ENCODE measurements around the gene KRT4. TPM values are rescaled to one million over a fixed set of nuclear protein-coding genes. Genes with fewer than 3 reads are reported as not detected.
"Not testable (repeated sequence)": the region's sequence is repeated elsewhere in the genome, so short reads cannot be mapped to it uniquely, and the experiment has no call there.

Gene KRT4
- total RNA-seq, 1 donor from 2014 or later: not detected

DNA sequence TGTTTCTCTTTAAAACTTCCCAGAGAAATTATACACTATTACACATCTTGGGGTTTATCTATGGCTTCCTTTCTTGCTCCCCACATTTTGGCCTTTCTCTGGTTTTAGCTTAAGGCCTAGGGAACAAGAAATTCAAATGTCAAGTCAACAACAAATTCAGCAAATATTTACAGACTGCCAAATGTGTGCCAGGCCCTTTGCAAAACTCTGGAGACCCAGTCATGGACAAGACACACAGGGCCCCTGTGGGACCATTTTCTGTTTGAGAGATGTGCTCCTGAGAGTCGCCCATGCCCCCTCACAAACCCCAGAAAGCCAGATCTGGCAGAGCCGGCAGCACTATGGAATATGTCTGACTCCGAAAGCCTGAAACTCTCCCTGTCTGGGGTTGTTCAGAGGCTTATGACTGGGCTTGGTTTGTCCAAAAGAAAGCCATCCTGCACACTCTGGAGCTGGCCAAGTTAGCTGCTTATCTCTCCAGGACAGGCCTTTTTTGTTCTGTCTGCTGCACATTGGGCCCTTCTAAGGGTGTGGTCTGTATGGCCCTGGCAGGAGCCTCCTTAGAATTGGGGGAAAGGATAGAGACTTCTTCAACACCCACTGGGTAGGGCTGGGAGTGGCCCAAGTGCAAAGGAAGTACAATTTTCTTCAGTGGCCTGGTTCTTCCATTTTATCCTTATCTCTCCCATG lies 16.9 kb downstream of the KRT4 start:
- intact Hi-C loops (cut with DNase I): no loop called here
- H3K9me3 ChIP-seq: no peaks in the 10 kb centered on the region
- H3K27ac ChIP-seq: no peak overlapping the region
- H3K4me3 ChIP-seq: no peak overlapping the region
- no peaks in the 10 kb centered on the region for H3K36me3 ChIP-seq
- H3K27me3 ChIP-seq: no peaks in the 10 kb centered on the region
- TF ChIP-seq, protein P1, sequence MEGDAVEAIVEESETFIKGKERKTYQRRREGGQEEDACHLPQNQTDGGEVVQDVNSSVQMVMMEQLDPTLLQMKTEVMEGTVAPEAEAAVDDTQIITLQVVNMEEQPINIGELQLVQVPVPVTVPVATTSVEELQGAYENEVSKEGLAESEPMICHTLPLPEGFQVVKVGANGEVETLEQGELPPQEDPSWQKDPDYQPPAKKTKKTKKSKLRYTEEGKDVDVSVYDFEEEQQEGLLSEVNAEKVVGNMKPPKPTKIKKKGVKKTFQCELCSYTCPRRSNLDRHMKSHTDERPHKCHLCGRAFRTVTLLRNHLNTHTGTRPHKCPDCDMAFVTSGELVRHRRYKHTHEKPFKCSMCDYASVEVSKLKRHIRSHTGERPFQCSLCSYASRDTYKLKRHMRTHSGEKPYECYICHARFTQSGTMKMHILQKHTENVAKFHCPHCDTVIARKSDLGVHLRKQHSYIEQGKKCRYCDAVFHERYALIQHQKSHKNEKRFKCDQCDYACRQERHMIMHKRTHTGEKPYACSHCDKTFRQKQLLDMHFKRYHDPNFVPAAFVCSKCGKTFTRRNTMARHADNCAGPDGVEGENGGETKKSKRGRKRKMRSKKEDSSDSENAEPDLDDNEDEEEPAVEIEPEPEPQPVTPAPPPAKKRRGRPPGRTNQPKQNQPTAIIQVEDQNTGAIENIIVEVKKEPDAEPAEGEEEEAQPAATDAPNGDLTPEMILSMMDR (IDR thresholded peaks at IDR 0.05): no peak
- H3K4me1 ChIP-seq: no peaks in the 10 kb centered on the region
- no peak for DNase-seq (ENCODE audit: low spot score in 2 of 2)

DNA sequence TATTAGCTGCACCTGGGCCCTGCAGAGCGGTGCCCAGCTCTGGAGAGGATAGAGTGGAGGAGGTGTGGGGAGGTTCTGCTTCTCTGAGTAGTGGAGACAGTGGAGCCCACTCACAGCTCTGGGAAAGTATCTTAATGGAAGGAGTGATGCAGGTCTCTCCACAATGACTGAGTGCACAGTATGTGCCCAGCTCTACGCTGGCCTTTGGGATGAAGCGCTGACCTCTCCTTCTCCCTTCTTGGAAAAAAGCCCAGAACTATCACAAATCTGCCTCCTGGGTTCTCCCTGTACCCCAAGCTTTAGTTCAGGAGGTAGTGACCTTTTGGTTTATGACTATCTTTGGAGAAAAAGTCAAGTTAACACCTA lies 17.5 kb downstream of the KRT4 start:
- Histone ChIP-seq H3K4me1 (no peaks in the 10 kb centered on the region), H3K27me3 (no peaks in the 10 kb centered on the region), H3K4me3 (no peak overlapping the region), H3K27ac (no peak overlapping the region), H3K9me3 (no peaks in the 10 kb centered on the region), H3K36me3 (no peaks in the 10 kb centered on the region)
- TF ChIP-seq, protein P1 (IDR thresholded peaks at IDR 0.05): no peak
- no peak for DNase-seq (ENCODE audit: low spot score in 2 of 2)
- intact Hi-C loops (cut with DNase I): no loop called here

DNA sequence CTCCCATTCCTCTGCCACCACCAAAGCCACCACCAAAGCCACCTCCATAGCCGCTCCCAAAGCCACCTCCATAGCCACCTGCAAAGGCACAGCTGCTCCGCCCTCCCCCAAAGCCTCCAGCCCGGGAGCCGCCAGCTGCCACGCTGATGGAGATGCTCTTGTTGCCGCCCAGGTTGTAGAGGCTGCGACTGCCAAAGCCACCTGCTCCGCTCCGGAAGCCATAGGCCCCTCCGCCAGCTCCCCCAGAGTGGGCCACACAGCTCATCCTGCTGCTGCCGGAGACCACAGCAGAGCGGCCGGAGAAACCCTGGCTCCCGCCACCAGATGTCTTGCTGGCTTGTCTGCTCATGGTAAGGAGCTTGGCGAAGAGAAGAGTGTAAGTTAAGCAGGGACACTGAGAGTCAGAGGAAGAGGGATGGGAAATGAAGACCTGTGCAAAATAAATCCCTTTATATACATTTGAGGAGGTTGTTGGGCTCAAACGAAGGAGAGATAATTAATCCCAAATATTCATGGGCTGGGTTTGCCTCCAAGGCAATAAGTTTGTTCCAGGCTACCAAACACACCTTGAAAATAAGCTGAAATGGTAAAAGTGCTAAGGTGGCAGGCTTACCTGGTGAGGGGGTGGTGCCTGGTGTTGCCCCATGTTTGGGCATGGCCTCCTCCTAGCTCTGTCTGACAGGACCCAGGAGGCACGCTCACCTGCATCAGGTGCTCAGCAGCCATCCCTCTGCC lies 18.1 kb downstream of the KRT4 start, which contains the start of gene KRT3:
Gene KRT3, minus strand, starts transcription at position 424 of the 735 bp plus-strand sequence. Its CDS starts 75 bp downstream, at position 349.
- intact Hi-C loops (cut with DNase I): no loop called here
- Histone ChIP-seq H3K4me3 (no peak within 1 kb of the TSS), H3K27ac (no peak within 1 kb of the TSS), H3K36me3 (no peaks in the 10 kb centered on the region), H3K9me3 (no peaks in the 10 kb centered on the region), H3K27me3 (no peaks in the 10 kb centered on the region), H3K4me1 (no peaks in the 10 kb centered on the region)
- TF ChIP-seq, protein P1 (IDR thresholded peaks at IDR 0.05): no peak
- DNase-seq (ENCODE audit: low spot score in 2 of 2): no peak

DNA sequence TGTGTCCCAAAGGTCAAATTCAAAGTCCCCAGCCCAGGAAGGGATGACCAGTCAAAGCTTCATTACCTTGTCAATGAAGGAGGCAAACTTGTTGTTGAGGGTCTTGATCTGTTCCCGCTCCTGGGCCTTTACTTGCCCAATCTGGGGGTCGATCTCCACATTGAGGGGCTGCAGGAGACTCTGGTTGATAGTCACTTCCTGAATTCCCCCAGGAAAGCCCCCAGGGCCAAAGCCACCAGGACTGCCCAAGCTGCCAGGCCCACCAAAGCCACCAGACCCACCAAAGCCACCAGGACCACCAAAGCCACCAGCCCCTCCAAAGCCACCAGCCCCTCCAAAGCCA lies 18.6 kb downstream of the KRT4 start:
- H3K27me3 ChIP-seq; H3K27ac ChIP-seq; H3K4me1 ChIP-seq; H3K9me3 ChIP-seq; H3K36me3 ChIP-seq; H3K4me3 ChIP-seq; DNase-seq (ENCODE audit: low spot score in 2 of 2); intact Hi-C loops (cut with DNase I): not testable (repeated sequence)

DNA sequence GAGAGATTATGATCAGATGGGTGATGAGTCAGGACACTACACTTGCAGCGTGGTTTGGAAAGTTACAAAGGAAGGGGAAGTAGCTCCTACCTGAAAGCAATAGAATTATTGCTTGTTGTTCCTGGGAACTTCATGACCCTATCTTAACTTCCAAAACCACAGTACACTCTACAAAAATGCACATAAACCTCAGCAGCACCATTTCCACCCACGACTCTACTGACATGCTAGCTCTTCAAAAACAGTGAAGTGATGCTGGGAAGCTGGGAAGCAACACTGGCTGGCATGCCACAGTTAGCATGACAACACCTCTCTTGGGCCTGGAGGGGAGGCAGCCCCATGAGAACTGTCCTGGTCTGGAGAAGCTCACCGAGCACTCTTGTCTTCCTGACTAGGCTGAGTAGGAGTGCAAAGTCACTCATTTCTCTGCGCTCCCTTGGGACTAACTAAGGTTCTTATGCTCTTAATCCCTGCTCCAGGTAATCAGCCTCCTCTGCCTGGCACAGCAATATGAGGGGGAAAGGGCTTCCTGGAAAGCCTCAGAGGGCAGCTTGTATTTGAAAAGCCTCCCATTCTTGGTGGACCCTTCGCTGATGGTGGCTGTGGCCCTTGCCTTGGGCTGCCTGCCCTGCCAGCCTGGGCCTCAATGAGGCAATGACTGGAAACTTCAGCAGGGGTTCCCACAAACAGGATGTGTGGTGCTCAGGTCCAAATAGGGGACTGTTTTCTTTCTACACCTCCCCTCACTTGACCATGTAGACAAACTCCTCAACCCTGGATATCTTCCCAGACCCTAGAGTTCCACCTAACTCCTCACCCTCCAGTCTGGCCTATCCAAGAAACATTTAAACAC lies 19.2 kb downstream of the KRT4 start:
- Histone ChIP-seq H3K9me3 (no peaks in the 10 kb centered on the region), H3K27me3 (no peaks in the 10 kb centered on the region), H3K4me3 (no peak overlapping the region), H3K4me1 (no peaks in the 10 kb centered on the region), H3K27ac (no peak overlapping the region), H3K36me3 (no peaks in the 10 kb centered on the region)
- intact Hi-C loops (cut with DNase I): no loop called here
- TF ChIP-seq, protein P1 (IDR thresholded peaks at IDR 0.05): no peak
- no peak for DNase-seq (ENCODE audit: low spot score in 2 of 2)
